ENCODE results near the gene FSTL4. TPM values are rescaled to one million over a fixed set of nuclear protein-coding genes. Genes with fewer than 3 reads are reported as not detected.

FSTL4 gene
- polyA plus RNA-seq, 1 donor from 2014 or later = 0.57 TPM

GRCh38 chr5:133393776-133394476 lies 218.4 kb downstream of the FSTL4 start:
- Histone ChIP-seq H3K4me3 (ENCODE audit: low read length) (no peak overlapping the region), H3K36me3 (ENCODE audit: insufficient read depth, low read length) (no peaks in the 10 kb centered on the region), H3K9me2 (ENCODE audit: insufficient read depth, low read length) (no peaks in the 10 kb centered on the region), H3K9ac (ENCODE audit: low read length) (no peak overlapping the region), H3K9me3 (ENCODE audit: low read length) (no peaks in the 10 kb centered on the region), H3K4me2 (ENCODE audit: low read length) (no peak overlapping the region), H3F3A (ENCODE audit: insufficient read depth, low read length, poor library complexity, severe bottlenecking) (no peaks in the 10 kb centered on the region), H3K27ac (ENCODE audit: low read length) (no peak overlapping the region), H3K27me3 (ENCODE audit: insufficient read depth, low read depth, low read length) (no peaks in the 10 kb centered on the region), H4K20me1 (ENCODE audit: insufficient read depth) (no peaks in the 10 kb centered on the region), H3K79me2 (replicated peaks; ENCODE audit: insufficient read depth, low read length) (no peaks in the 10 kb centered on the region), H2AFZ (ENCODE audit: low read depth, low read length) (no peak overlapping the region)
- TF ChIP-seq EZH2 (IDR thresholded peaks at IDR 0.05; ENCODE audit: borderline replicate concordance, insufficient read depth, low read length, poor library complexity, severe bottlenecking) (no peak), SMC3 (conservative IDR thresholded peaks at IDR 0.05; ENCODE audit: poor library complexity) (no peak), REST (IDR thresholded peaks at IDR 0.05; ENCODE audit: borderline replicate concordance) (no peak), RAD21 (conservative IDR thresholded peaks at IDR 0.05) (no peak), EP300 (conservative IDR thresholded peaks at IDR 0.05; ENCODE audit: poor library complexity, severe bottlenecking) (no peak), POLR2AphosphoS5 (IDR thresholded peaks at IDR 0.05) (no peak), TAF1 (IDR thresholded peaks at IDR 0.05; ENCODE audit: low read depth) (no peak), CTCF (IDR thresholded peaks at IDR 0.05; ENCODE audit: poor library complexity, severe bottlenecking) (no peak), MXI1 (conservative IDR thresholded peaks at IDR 0.05; ENCODE audit: poor library complexity, severe bottlenecking) (no peak)

GRCh38 chr5:133392448-133392847 lies 219.9 kb downstream of the FSTL4 start:
- Histone ChIP-seq H4K20me1 (ENCODE audit: insufficient read depth) (no peaks in the 10 kb centered on the region), H2AFZ (ENCODE audit: low read depth, low read length) (no peak overlapping the region), H3K9me2 (ENCODE audit: insufficient read depth, low read length) (no peaks in the 10 kb centered on the region), H3K27me3 (ENCODE audit: insufficient read depth, low read depth, low read length) (no peaks in the 10 kb centered on the region), H3K9ac (ENCODE audit: low read length) (no peak overlapping the region), H3K36me3 (ENCODE audit: insufficient read depth, low read length) (no peaks in the 10 kb centered on the region), H3K27ac (ENCODE audit: low read length) (no peak overlapping the region), H3K79me2 (replicated peaks; ENCODE audit: insufficient read depth, low read length) (no peaks in the 10 kb centered on the region), H3F3A (ENCODE audit: insufficient read depth, low read length, poor library complexity, severe bottlenecking) (no peaks in the 10 kb centered on the region), H3K9me3 (ENCODE audit: low read length) (no peaks in the 10 kb centered on the region), H3K4me2 (ENCODE audit: low read length) (no peak overlapping the region), H3K4me3 (ENCODE audit: low read length) (no peak overlapping the region)
- no peak for TF ChIP-seq RAD21 (conservative IDR thresholded peaks at IDR 0.05)
- no peak for TF ChIP-seq POLR2AphosphoS5 (IDR thresholded peaks at IDR 0.05)
- TF ChIP-seq EZH2 (IDR thresholded peaks at IDR 0.05; ENCODE audit: borderline replicate concordance, insufficient read depth, low read length, poor library complexity, severe bottlenecking) = no peak
- TF ChIP-seq CTCF (IDR thresholded peaks at IDR 0.05; ENCODE audit: poor library complexity, severe bottlenecking) = no peak
- no peak for TF ChIP-seq REST (IDR thresholded peaks at IDR 0.05; ENCODE audit: borderline replicate concordance)
- TF ChIP-seq MXI1 (conservative IDR thresholded peaks at IDR 0.05; ENCODE audit: poor library complexity, severe bottlenecking) = no peak
- TF ChIP-seq TAF1 (IDR thresholded peaks at IDR 0.05; ENCODE audit: low read depth) = no peak
- TF ChIP-seq SMC3 (conservative IDR thresholded peaks at IDR 0.05; ENCODE audit: poor library complexity) = no peak
- no peak for TF ChIP-seq EP300 (conservative IDR thresholded peaks at IDR 0.05; ENCODE audit: poor library complexity, severe bottlenecking)

Measured in neural cell (in vitro differentiated cells).